HCT116 (cell line): ENCODE data around the gene EPHA6. TPM values are rescaled to one million over a fixed set of nuclear protein-coding genes. Genes with fewer than 3 reads are reported as not detected.

ENCODE experiments used
- ATAC-seq: fragments of 200-7000 bp; cut with Tn5 transposase; 2 replicates; pipeline ENCODE4 v1.9.1; 2020; ENCODE audit warnings: mild to moderate bottlenecking, moderate library complexity
- BruUV-seq: library from RNA; stranded (reverse); fragments of 400-500 nt; replicated peaks from 2 replicates; lab custom pipeline; 2021; lab: Mats Ljungman, UMichigan
- CTCF ChIA-PET: fragments of 300-600 bp; sonication (Branson Sonifier 250); formaldehyde crosslinking; loops from one replicate; lab custom pipeline; 2021; ENCODE audit warnings: antibody characterized with exemption; lab: Charles Lee
- POLR2A ChIA-PET: fragments of 300-600, 350-600 bp; sonication (Branson Sonifier 250); formaldehyde crosslinking; loops from one replicate; lab custom pipeline; 2021; ENCODE audit warnings: antibody characterized with exemption; lab: Charles Lee
- RAD21 ChIA-PET, 2 experiments: fragments of 300-600 bp; sonication (Branson Sonifier 250); formaldehyde crosslinking; loops; one replicate each; lab custom pipeline; 2023; ENCODE audit warnings: low total read pairs in 2 of 2; ENCODE audit not compliant: uncharacterized antibody in 2 of 2, unreplicated experiment in 2 of 2, low non-redundant PET in 1 of 2; lab: Charles Lee
- DNase-seq: peaks from one replicate; pipeline ENCODE4 v3.0.0-alpha.2; 2010; ENCODE audit warnings: low read depth, low spot score
- H2AFZ ChIP-seq: fragments of 200-600 bp; shearing (Covaris generic), sonication (generic); 2 replicates; pipeline ENCODE4 v1.6.1; 2017; ENCODE audit warnings: low read depth, mixed run types, mixed read lengths, antibody characterized with exemption, low read length; ENCODE audit not compliant: poor library complexity, severe bottlenecking
- H3K27ac ChIP-seq: 2 replicates; pipeline ENCODE4 v1.5.1; 2012; ENCODE audit warnings: low read depth, low read length
- H3K27me3 ChIP-seq: fragments of 200-600 bp; sonication (generic); 2 replicates; pipeline ENCODE4 v1.6.1; 2016; ENCODE audit warnings: mixed run types, low read length, mixed read lengths; ENCODE audit not compliant: insufficient read depth
- H3K36me3 ChIP-seq, 2 experiments: fragments of 200-500 bp in 1 of 2; fragments of 200-600 bp in 1 of 2; sonication (Bioruptor generic) in 1 of 2; sonication (generic) in 1 of 2; 2 replicates each; pipeline versions ENCODE4 v1.5.1 to v1.6.1; 2014 to 2016; ENCODE audit warnings: low read length in 2 of 2, inconsistent platforms in 1 of 2, mixed read lengths in 1 of 2, mixed run types in 1 of 2; ENCODE audit not compliant: insufficient read depth in 2 of 2, control insufficient read depth in 1 of 2
- H3K4me1 ChIP-seq, 2 experiments: fragments of 200-600 bp in 1 of 2; sonication (generic) in 1 of 2; 2 replicates each; pipeline versions ENCODE4 v1.5.1 to v1.6.1; 2012 to 2017; ENCODE audit warnings: low read length in 2 of 2, inconsistent platforms in 1 of 2, mild to moderate bottlenecking in 1 of 2, mixed read lengths in 1 of 2, mixed run types in 1 of 2, moderate library complexity in 1 of 2; ENCODE audit not compliant: insufficient read depth in 2 of 2, control insufficient read depth in 1 of 2
- H3K4me2 ChIP-seq: fragments of 200-600 bp; sonication (generic); 2 replicates; pipeline ENCODE4 v1.6.1; 2017; ENCODE audit warnings: mixed run types, low read length, mixed read lengths
- H3K4me3 ChIP-seq, 2 experiments: fragments of 200-600 bp in 1 of 2; sonication (generic) in 1 of 2; replicated peaks in 1 of 2; 2 replicates each; pipeline ENCODE4 v1.5.1; 2011 to 2016; ENCODE audit warnings: low read length in 2 of 2, control low read depth in 1 of 2, low read depth in 1 of 2, mild to moderate bottlenecking in 1 of 2, mixed read lengths in 1 of 2, mixed run types in 1 of 2
- H3K79me2 ChIP-seq: fragments of 200-600 bp; sonication (generic); 2 replicates; pipeline ENCODE4 v1.6.1; 2017; ENCODE audit warnings: mild to moderate bottlenecking, mixed run types, low read length, moderate library complexity, mixed read lengths; ENCODE audit not compliant: insufficient read depth
- H3K9ac ChIP-seq: fragments of 200-600 bp; sonication (generic); 2 replicates; pipeline ENCODE4 v1.6.1; 2016; ENCODE audit warnings: low read length, mixed read lengths
- H3K9me2 ChIP-seq: fragments of 200-600 bp; sonication (generic), shearing (Covaris generic); 2 replicates; pipeline ENCODE4 v1.6.1; 2017; ENCODE audit warnings: mixed run types, mild to moderate bottlenecking, moderate library complexity; ENCODE audit not compliant: insufficient read depth
- H3K9me3 ChIP-seq, 2 experiments: fragments of 200-500 bp in 1 of 2; fragments of 200-600 bp in 1 of 2; sonication (Bioruptor generic) in 1 of 2; sonication (generic) in 1 of 2; 2 replicates each; pipeline ENCODE4 v1.6.1; 2014 to 2017; ENCODE audit warnings: low read length in 2 of 2, mixed read lengths in 2 of 2, inconsistent platforms in 1 of 2, low read depth in 1 of 2, mild to moderate bottlenecking in 1 of 2, mixed run types in 1 of 2, moderate library complexity in 1 of 2; ENCODE audit not compliant: control insufficient read depth in 1 of 2, insufficient read depth in 1 of 2
- H4K20me1 ChIP-seq: fragments of 200-600 bp; sonication (generic), shearing (Covaris generic); 2 replicates; pipeline ENCODE4 v1.6.1; 2017; ENCODE audit warnings: mixed run types, mild to moderate bottlenecking, moderate library complexity; ENCODE audit not compliant: insufficient read depth
- CBX3 ChIP-seq: IDR thresholded peaks from 2 replicates; pipeline ENCODE4 v1.6.1; 2012; ENCODE audit warnings: low read depth
- CEBPB ChIP-seq: IDR thresholded peaks from 2 replicates; pipeline ENCODE4 v1.6.1; 2012; ENCODE audit warnings: low read depth
- ELF1 ChIP-seq: IDR thresholded peaks from 2 replicates; pipeline ENCODE4 v1.6.1; 2012; ENCODE audit warnings: low read depth, borderline replicate concordance
- EZH2 ChIP-seq: fragments of 200-600 bp; sonication (generic); IDR thresholded peaks from 2 replicates; pipeline ENCODE4 v1.6.1; 2017; ENCODE audit warnings: antibody characterized with exemption, mixed run types
- EZH2phosphoT487 ChIP-seq: fragments of 200-600 bp; IDR thresholded peaks from 2 replicates; pipeline ENCODE4 v1.6.1; 2018; ENCODE audit warnings: antibody characterized with exemption, borderline replicate concordance
- FOSL1 ChIP-seq: IDR thresholded peaks from 2 replicates; pipeline ENCODE4 v1.6.1; 2012; ENCODE audit warnings: low read depth
- JUND ChIP-seq: IDR thresholded peaks from 2 replicates; pipeline ENCODE4 v1.6.1; 2012
- POLR2A ChIP-seq: IDR thresholded peaks from 2 replicates; pipeline ENCODE4 v1.7.0; 2011; ENCODE audit warnings: borderline replicate concordance; ENCODE audit not compliant: insufficient read depth, insufficient read length; ENCODE audit errors: extremely low read depth
- POLR2AphosphoS5 ChIP-seq: IDR thresholded peaks from 2 replicates; pipeline ENCODE4 v1.6.1; 2011; ENCODE audit warnings: mild to moderate bottlenecking, low read depth, low read length, moderate library complexity
- RAD21 ChIP-seq: IDR thresholded peaks from 2 replicates; pipeline ENCODE4 v1.6.1; 2012; ENCODE audit warnings: low read depth, mild to moderate bottlenecking
- SIN3A ChIP-seq: IDR thresholded peaks from 2 replicates; pipeline ENCODE4 v1.6.1; 2012; ENCODE audit warnings: low read depth
- SP1 ChIP-seq: IDR thresholded peaks from 2 replicates; pipeline ENCODE4 v1.6.1; 2012; ENCODE audit warnings: low read depth
- TCF7L2 ChIP-seq: IDR thresholded peaks from 2 replicates; pipeline ENCODE4 v1.7.0; 2011; ENCODE audit warnings: borderline replicate concordance, inconsistent platforms; ENCODE audit not compliant: insufficient read depth, insufficient read length; ENCODE audit errors: extremely low read depth
- YY1 ChIP-seq: IDR thresholded peaks from 2 replicates; pipeline ENCODE4 v1.6.1; 2011; ENCODE audit warnings: low read length, low read depth, moderate library complexity, mild to moderate bottlenecking; ENCODE audit not compliant: insufficient replicate concordance; ENCODE audit errors: extremely low read depth
- ZNF274 ChIP-seq: fragments of 200-500 bp; sonication (Bioruptor generic); IDR thresholded peaks from 2 replicates; pipeline ENCODE4 v1.6.1; 2014; ENCODE audit warnings: mild to moderate bottlenecking, low read depth, low read length, inconsistent platforms
- intact Hi-C: fragments of 100-400 bp; cut with micrococcal nuclease; formaldehyde crosslinking; loops from 2 replicates; pipeline ENCODE4 v1.10.0; 2022
- total RNA-seq: library from RNA; stranded (reverse); gene quantifications from one replicate; pipeline ENCODE4 v1.2.1, GENCODE V29; 2021; ENCODE audit not compliant: unreplicated experiment
- TF ChIP-seq, protein P1 (sequence below): IDR thresholded peaks from 2 replicates; pipeline ENCODE4 v1.6.1; 2011; ENCODE audit warnings: mild to moderate bottlenecking, low read length, moderate library complexity; ENCODE audit not compliant: insufficient replicate concordance; ENCODE audit errors: extremely low read depth
- TF ChIP-seq, protein P2 (sequence below): IDR thresholded peaks from 2 replicates; pipeline ENCODE4 v1.6.1; 2012
- TF ChIP-seq, protein P3 (sequence below): IDR thresholded peaks from 2 replicates; pipeline ENCODE4 v1.6.1; 2012; ENCODE audit warnings: low read depth
- TF ChIP-seq, protein P4 (sequence below), 3 experiments: fragments of 200-600 bp in 1 of 3; sonication (generic) in 1 of 3; IDR thresholded peaks in 2 of 3; conservative IDR thresholded peaks in 1 of 3; 2 replicates each; pipeline ENCODE4 v1.5.1; 2012 to 2017; ENCODE audit warnings: low read depth in 2 of 3, low read length in 2 of 3, antibody characterized with exemption in 1 of 3, borderline replicate concordance in 1 of 3, control low read depth in 1 of 3, mild to moderate bottlenecking in 1 of 3, mixed read lengths in 1 of 3, mixed run types in 1 of 3, moderate library complexity in 1 of 3; ENCODE audit not compliant: insufficient read depth in 1 of 3

Gene EPHA6
- total RNA-seq, 1 experiment from 2014 or later = not detected

DNA sequence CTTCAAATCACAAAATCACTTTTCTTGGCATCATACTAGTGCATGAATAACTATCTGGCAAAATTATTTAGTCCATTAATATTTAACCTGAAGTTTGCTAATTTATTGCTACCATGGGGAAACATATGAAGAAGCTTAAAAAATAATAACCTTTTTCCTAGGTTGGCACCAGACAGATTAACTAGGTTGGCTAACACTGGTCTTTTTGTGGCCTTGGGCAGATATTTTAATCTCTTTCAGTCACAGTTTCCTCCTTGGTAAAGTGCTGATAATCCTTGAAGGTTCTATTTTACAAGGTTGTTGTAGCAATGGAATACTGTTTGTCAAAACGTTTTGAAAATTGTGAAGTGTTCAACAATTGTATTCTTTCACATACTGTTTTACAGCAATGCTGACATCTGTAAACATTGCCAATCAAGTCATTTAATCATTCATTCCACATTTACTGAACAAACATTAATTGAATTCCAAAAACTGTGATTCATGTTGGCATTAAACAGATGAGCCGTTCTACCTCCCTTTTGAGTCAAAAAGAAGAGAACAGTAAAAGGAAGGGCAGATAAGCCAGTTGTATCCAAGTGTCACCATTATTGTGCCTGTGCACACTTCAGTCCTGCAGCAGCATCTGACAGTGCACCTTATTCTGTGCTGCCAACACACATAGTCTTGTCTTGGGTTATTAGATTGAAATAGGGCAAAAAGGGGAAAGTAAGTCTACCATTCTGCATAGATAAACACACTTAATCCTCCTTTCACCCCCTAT lies 21.9 kb downstream of the EPHA6 start:
- peaks cover 4 to 22% of the 10 kb centered on the region in 2 experiments; a peak in 2 of 4 replicates for H3K9me3 ChIP-seq
- ATAC-seq = no peak
- TF ChIP-seq JUND (no peak), ZNF274 (no peak), POLR2A (no peak), EZH2phosphoT487 (no peak), SP1 (no peak), ELF1 (no peak), TCF7L2 (no peak), CEBPB (no peak), EZH2 (no peak), FOSL1 (no peak), YY1 (no peak), POLR2AphosphoS5 (no peak), CBX3 (no peak), SIN3A (no peak), RAD21 (no peak)
- TF ChIP-seq, protein P1, sequence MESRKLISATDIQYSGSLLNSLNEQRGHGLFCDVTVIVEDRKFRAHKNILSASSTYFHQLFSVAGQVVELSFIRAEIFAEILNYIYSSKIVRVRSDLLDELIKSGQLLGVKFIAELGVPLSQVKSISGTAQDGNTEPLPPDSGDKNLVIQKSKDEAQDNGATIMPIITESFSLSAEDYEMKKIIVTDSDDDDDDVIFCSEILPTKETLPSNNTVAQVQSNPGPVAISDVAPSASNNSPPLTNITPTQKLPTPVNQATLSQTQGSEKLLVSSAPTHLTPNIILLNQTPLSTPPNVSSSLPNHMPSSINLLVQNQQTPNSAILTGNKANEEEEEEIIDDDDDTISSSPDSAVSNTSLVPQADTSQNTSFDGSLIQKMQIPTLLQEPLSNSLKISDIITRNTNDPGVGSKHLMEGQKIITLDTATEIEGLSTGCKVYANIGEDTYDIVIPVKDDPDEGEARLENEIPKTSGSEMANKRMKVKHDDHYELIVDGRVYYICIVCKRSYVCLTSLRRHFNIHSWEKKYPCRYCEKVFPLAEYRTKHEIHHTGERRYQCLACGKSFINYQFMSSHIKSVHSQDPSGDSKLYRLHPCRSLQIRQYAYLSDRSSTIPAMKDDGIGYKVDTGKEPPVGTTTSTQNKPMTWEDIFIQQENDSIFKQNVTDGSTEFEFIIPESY = no peak
- TF ChIP-seq, protein P2, sequence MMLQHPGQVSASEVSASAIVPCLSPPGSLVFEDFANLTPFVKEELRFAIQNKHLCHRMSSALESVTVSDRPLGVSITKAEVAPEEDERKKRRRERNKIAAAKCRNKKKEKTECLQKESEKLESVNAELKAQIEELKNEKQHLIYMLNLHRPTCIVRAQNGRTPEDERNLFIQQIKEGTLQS = no peak
- TF ChIP-seq, protein P3, sequence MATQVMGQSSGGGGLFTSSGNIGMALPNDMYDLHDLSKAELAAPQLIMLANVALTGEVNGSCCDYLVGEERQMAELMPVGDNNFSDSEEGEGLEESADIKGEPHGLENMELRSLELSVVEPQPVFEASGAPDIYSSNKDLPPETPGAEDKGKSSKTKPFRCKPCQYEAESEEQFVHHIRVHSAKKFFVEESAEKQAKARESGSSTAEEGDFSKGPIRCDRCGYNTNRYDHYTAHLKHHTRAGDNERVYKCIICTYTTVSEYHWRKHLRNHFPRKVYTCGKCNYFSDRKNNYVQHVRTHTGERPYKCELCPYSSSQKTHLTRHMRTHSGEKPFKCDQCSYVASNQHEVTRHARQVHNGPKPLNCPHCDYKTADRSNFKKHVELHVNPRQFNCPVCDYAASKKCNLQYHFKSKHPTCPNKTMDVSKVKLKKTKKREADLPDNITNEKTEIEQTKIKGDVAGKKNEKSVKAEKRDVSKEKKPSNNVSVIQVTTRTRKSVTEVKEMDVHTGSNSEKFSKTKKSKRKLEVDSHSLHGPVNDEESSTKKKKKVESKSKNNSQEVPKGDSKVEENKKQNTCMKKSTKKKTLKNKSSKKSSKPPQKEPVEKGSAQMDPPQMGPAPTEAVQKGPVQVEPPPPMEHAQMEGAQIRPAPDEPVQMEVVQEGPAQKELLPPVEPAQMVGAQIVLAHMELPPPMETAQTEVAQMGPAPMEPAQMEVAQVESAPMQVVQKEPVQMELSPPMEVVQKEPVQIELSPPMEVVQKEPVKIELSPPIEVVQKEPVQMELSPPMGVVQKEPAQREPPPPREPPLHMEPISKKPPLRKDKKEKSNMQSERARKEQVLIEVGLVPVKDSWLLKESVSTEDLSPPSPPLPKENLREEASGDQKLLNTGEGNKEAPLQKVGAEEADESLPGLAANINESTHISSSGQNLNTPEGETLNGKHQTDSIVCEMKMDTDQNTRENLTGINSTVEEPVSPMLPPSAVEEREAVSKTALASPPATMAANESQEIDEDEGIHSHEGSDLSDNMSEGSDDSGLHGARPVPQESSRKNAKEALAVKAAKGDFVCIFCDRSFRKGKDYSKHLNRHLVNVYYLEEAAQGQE = no peak
- TF ChIP-seq, protein P4, sequence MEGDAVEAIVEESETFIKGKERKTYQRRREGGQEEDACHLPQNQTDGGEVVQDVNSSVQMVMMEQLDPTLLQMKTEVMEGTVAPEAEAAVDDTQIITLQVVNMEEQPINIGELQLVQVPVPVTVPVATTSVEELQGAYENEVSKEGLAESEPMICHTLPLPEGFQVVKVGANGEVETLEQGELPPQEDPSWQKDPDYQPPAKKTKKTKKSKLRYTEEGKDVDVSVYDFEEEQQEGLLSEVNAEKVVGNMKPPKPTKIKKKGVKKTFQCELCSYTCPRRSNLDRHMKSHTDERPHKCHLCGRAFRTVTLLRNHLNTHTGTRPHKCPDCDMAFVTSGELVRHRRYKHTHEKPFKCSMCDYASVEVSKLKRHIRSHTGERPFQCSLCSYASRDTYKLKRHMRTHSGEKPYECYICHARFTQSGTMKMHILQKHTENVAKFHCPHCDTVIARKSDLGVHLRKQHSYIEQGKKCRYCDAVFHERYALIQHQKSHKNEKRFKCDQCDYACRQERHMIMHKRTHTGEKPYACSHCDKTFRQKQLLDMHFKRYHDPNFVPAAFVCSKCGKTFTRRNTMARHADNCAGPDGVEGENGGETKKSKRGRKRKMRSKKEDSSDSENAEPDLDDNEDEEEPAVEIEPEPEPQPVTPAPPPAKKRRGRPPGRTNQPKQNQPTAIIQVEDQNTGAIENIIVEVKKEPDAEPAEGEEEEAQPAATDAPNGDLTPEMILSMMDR (IDR thresholded peaks at IDR 0.05 in 2 of 3, conservative IDR thresholded peaks at IDR 0.05 in 1 of 3; ENCODE audit: borderline replicate concordance in 1 of 3, insufficient read depth in 1 of 3, low read depth in 2 of 3, low read length in 2 of 3) = no peak
- no TSS peak for BruUV-seq
- H3K4me1 ChIP-seq = no peaks in the 10 kb centered on the region
- H4K20me1 ChIP-seq = no peaks in the 10 kb centered on the region
- no peak overlapping the region for H3K27ac ChIP-seq
- H3K4me2 ChIP-seq = no peak overlapping the region
- no peak overlapping the region for H3K4me3 ChIP-seq
- intact Hi-C loops = no loop called here
- H3K9me2 ChIP-seq = no peaks in the 10 kb centered on the region
- POLR2A ChIA-PET = no interaction called here
- DNase-seq = no peak
- H3K9ac ChIP-seq = no peak overlapping the region
- RAD21 ChIA-PET = no interaction called here
- H3K27me3 ChIP-seq = no peaks in the 10 kb centered on the region
- H3K36me3 ChIP-seq = no peaks in the 10 kb centered on the region
- H3K79me2 ChIP-seq = no peaks in the 10 kb centered on the region
- H2AFZ ChIP-seq = no peak overlapping the region
- CTCF ChIA-PET = no interaction called here
